Measurements from ENCODE around the gene UGT1A3.

DNA sequence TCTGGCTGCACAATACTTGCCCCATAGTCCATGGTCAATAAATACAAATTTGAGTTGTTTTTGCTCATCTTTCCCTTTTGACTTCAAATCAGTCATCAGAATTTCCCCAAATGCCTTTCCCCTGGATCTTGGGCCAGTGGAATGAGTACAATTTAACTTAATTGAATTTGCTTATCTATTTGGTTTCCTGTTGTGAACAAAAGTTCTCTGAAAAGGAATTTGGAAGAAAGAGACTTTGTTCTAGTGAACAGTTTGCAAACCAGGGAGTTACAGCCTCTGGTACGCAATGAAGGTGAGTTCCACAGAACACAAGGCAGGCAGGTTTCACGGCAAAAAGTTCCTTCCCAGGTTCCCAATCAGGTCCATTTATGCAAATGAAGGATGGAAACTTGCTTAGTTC, 30.0 kb downstream of the UGT1A3 start:
- TF ChIP-seq POLR2AphosphoS5 (IDR thresholded peaks at IDR 0.05; ENCODE audit: low read depth, low read length) = no peak
- TF ChIP-seq, protein P1, sequence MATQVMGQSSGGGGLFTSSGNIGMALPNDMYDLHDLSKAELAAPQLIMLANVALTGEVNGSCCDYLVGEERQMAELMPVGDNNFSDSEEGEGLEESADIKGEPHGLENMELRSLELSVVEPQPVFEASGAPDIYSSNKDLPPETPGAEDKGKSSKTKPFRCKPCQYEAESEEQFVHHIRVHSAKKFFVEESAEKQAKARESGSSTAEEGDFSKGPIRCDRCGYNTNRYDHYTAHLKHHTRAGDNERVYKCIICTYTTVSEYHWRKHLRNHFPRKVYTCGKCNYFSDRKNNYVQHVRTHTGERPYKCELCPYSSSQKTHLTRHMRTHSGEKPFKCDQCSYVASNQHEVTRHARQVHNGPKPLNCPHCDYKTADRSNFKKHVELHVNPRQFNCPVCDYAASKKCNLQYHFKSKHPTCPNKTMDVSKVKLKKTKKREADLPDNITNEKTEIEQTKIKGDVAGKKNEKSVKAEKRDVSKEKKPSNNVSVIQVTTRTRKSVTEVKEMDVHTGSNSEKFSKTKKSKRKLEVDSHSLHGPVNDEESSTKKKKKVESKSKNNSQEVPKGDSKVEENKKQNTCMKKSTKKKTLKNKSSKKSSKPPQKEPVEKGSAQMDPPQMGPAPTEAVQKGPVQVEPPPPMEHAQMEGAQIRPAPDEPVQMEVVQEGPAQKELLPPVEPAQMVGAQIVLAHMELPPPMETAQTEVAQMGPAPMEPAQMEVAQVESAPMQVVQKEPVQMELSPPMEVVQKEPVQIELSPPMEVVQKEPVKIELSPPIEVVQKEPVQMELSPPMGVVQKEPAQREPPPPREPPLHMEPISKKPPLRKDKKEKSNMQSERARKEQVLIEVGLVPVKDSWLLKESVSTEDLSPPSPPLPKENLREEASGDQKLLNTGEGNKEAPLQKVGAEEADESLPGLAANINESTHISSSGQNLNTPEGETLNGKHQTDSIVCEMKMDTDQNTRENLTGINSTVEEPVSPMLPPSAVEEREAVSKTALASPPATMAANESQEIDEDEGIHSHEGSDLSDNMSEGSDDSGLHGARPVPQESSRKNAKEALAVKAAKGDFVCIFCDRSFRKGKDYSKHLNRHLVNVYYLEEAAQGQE (IDR thresholded peaks at IDR 0.05; ENCODE audit: insufficient read depth in 1 of 2, low read depth in 2 of 2, low read length in 2 of 2) = no peak
- TF ChIP-seq TAF1 (IDR thresholded peaks at IDR 0.05; ENCODE audit: borderline replicate concordance, insufficient read depth, low read length) = no peak
- TF ChIP-seq SIN3A (IDR thresholded peaks at IDR 0.05; ENCODE audit: borderline replicate concordance, insufficient read depth, low read length) = no peak
